Stimulated activated naive CD4-positive, alpha-beta T cell treated with Interleukin-2 at 50 U/mL for 16 hours (primary cell): ENCODE data around the gene TACC3.
A peak's percentile ranks its signal among the peaks of the same experiment; 100 is the strongest.

Experiments
- DNase-seq: peaks from one replicate; lab custom pipeline; 2025; lab: John Stamatoyannopoulos, UW

TACC3 gene

GRCh38 chr4:1746919-1747602 lies 25.7 kb downstream of the TACC3 start:
- DNase-seq, result no peak

DNA sequence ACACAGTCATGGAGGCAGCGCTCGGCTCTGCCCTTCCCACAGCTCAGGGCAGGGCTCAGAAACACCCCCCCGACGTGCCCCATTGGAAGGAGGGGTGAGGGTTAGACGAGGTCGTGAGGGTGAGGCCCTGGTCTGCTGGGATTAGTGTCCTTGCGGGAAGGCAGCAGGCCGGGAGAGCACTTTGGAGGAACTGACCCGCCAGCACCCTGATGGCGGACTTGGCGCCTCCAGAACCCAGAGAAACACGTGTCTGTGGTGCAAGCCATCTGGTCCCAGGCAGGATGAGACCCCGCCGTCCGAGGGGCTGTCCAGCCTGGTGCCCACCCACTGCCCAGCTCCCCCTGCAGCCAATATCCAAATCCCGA lies 26.3 kb downstream of the TACC3 start:
- DNase-seq, result no peak

- peak; percentile 70 for DNase-seq
Observed at GRCh38 chr4:1748465-1748995, 27.2 kb downstream of the TACC3 start.

- no peak for DNase-seq
Observed at GRCh38 chr4:1749370-1749769, 28.0 kb downstream of the TACC3 start.

GRCh38 chr4:1749826-1750225 lies 28.5 kb downstream of the TACC3 start:
- no peak for DNase-seq

DNA sequence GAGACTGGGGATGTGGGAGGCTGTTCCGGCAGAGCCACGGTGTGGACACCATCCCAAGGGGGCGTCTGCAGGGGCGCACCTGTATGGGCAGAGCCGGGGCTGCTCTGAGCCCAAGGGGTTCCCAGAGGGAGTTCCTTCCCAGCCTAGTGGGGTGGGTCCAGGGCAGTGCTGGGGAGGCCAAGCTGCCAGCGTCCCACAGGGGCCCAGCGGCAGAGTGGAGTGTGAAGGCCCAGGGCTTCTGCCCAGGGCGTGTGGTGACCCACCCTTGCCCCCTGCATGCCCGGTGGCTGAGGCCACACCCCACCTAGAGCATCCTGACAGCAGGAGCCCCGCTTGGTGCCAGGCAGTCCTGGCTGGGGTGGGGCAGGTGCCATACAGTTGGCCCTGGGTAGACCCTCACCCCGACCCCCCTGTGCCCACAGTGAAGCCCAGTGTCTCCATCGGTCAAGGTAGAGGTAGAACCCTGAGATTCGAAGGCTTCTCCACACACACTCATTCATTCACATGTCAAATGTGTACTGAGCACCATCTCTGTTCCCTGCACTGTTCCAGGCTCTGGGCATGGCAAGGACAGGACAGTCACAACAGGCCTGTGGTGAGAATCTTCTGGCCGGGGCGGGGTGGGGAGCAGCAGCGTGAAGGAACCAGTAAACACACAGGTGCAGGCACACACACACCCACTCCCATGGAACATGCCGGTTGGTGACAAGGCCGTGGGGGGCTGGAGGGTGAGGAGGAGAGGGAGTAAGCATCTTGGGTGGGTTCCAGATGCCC lies 29.2 kb downstream of the TACC3 start:
- no peak for DNase-seq

DNA sequence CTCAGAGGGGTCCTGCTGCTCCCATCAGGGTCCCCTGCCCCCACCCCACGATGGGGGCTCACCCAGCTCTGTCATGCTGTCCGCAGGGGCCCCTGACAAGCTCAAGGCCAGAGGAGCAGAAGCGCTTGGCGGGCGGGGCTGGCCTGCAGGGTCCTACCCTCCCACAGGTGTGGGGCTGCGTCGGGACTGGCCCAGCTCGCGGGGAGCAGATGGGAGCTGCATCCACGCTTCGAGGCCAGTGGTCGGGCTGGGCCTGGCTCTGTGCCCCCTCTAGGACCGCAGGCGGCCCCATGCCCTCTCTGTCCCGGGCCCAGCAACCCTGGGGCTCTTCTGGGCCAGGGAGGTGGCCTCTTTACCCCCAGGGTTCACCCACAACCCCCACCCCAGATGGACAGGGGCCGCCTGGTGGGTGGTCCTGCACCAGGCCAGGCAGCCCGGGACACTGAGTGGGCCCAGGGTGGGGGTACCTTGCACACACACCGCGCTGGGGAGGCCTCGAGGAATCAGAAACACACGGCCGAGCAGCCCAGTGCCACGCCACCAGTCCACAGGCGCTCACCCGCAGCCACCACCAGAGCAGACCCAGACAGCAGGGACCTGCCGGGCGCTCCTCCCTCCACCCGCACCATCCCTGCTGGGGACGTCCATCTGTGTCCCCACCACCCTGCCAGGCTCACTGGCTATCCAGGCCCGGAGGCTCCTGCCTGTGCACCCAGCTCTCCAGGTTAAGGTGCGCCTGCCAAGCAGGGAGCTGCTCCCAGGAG lies 30.0 kb downstream of the TACC3 start:
- no peak for DNase-seq

- DNase-seq, result no peak
Observed at GRCh38 chr4:1751919-1752283, 30.6 kb downstream of the TACC3 start.

DNA sequence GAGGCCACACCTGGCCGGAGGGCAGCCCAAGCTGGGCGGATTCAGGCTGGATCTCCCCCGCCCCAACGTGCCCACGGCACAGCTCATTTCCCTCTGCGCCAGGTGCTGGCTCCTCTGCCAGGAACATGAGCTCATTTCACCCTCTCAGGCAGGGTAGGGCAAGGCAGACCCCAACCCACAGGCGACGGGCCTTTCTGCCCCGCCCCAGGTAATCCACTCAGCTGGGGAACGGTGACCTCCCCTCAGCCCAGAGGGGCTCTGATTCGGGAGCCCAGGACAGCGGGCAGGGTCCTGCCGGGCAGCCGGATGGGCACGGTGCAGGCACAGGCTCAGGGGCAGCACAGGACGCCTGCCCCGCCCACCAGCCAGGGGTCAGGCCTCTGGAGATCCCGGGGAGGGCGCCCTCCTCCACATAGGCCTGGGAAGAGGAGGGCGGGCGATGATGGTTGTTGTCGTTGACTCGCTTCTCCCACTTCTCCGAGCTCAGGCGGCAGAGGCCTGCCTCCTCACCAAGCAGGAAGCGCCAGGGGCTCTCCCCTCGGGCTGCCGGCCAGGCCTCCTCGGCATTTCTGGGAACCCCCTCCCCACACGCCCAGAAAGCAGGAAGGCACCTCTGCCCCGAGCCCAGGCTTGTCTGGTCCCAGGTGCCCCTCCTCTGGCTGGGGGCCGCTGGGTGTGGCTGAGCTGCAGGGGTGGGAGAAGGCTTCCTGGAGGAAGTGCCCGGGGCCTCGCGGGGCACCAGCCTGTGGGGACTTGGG lies 31.1 kb downstream of the TACC3 start:
- DNase-seq, result no peak

GRCh38 chr4:1753294-1753696 lies 32.0 kb downstream of the TACC3 start:
- no peak for DNase-seq

GRCh38 chr4:1753697-1754311 lies 32.5 kb downstream of the TACC3 start:
- no peak for DNase-seq

DNA sequence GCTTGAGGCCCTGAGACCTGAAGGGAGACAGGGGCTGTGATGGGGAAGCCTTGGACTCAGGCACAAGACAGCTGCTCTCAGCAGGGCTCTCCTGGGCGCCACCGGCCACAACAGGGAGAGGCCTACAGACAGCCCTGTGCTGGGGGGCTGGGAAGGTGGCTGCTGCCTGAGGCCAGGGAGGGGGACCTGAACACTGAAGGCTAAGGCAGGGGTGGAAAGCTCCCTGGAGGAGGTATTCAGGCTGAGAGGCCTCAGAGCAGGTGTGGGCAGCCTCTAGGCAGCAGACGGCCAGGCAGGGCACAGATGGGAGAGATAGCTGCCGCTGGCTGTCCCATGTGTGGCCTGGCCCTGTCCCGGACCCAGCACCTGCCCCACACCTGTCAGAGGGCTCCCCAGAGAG lies 33.0 kb downstream of the TACC3 start:
- DNase-seq, result no peak

DNA sequence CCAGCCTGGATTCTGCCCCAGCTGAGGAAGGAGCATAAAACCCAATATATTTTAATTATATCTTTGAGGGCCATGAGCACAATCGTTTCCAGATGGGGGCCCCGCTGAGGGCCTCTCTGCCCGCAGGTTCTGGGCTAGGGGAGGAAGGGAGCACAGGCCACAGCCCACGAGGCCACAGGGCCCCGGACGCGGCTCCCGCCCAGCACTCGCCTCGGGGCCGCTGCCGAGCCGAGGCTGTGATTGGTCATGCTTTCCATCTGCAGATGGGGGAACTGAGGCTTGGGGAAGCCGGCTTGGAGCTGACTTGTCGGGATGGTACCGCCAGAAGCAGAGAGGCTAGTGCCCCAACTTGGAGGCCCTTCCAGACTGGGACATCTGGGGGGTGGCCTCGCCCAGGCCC lies 34.0 kb downstream of the TACC3 start:
- no peak for DNase-seq

GRCh38 chr4:1756079-1756478 lies 34.8 kb downstream of the TACC3 start:
- DNase-seq, result no peak

DNA sequence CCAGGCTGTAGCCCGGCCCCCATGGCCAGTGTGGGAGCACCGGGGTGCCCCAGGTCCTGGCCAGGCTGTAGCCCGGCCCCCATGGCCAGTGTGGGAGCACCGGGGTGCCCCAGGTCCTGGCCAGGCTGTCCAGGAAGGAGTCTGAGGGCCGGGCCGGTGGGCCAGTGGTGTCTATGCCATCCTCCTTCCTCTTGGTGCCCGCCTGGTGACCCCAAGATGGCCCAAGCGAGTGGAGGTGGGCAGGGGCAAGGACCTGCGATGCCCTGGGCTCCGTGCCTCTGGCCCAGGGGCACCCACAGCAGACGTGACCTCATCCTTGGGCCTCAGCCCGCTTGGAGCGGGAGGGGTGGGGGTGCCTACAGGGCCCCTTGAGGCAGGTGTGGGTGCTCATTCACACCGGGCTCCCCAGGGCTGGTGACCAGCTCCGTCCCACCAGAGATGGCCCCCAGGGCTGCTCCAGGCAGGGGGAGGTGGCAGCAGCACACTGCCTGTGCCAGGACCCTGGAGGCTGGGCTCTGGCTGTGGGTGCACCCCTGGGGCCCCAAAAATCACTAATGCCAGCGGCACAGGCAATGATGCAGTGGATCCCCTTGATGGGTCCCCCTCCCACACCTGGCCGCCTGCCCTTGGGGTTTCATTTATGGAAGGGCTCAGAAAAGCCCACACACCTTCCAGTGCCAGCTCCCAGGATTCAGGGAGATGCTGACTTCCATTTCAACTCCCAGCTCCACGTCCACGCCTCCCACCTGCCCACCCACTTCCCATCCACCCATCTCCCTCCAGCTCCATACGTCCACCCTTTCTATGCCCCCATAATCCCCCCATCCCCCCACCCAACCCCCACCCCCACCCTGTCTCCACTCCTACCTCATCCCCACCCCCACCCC lies 35.8 kb downstream of the TACC3 start:
- no peak for DNase-seq

DNA sequence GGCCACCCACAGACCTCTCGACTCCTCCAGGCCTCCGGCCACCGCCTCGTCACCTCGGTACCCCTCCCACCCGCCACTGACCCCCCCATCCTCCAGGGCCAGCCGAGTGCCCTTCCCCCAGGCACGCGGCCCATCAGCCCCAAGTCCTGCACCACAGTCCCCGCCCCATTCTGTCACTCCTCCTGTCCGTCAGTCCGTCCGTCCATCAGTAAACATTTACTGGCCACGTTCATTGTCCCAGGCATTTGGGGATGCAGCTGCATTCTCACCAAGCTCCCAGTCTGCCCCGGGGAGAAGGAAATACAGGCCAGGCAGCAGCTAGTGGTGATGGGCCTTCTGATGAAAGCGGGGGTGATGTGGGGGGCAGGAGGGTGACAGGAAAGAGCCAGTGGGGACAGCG lies 36.5 kb downstream of the TACC3 start:
- no peak for DNase-seq

DNA sequence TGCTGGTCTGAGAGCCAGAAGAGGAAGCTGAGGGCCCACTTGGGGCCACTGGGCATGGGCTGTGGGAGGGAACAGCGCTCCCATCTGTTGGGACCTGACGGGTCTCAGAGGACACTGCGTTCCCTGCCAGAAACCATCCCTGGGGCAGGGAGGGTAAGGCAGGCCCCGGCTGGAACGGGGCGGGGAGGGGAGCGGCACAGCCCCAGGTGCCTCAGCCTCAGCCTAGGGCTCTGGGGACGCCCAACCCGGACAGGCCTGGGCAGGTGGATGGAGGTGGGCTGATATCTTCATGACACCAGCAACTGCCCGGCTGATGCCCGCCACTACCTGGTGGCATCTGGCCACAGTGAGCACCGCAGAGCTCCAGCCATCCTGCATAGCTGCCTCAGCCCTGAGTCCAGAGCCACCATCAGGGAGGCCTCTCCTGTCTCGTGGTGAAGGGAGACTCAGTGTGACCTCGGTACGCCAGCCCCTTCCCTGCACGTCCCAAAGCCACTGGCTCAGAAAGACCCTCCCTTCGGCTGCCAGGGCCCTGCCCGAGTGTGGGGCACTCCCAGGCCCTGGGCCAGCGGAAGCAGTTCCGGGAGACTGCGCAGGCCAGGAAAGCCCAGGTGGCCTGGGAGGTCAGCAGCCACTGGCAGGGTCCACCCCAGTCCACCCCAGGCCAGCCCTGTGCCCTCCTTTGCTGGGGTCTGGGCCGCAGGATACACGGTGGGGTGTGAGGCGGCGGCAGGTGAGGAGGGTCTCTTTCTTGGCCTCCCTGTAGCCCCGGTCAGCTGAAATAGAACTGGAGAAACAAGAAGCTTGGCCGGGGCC lies 37.2 kb downstream of the TACC3 start:
- DNase-seq, result no peak

DNA sequence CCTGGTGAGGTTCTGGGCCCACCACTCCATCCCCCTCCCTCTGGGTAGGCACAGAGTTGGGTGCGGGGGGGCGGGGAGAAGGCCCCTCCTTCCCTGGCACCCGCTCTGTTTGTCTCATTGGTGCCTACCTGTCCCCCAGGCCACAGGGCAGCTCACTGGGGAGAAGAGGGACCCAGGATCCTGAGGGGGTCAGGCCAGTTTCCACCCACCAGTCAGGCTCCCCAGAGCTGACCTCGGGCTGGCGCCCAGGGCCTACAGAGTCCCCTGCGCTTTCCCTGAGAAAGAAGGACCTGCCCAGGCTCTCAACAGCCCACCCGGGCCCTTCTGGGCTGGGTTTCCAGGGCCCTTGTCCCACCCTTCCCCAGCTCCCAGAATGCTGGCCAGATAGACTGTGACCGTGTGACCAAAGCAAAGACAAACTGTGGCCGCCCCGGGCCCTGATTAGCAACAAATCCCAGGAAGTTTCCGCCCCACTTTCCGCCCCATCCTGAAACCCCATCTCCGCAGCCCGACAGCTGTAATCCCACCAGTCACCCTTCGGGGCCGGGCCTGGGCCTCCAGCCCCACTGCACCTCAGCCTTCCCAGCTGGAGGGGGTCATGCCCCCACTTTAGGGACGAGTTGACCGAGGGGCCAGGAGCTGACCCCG lies 38.0 kb downstream of the TACC3 start:
- DNase-seq, result no peak

GRCh38 chr4:1759818-1760223 lies 38.5 kb downstream of the TACC3 start:
- DNase-seq, result no peak
